Small intestine (tissue), 7 donors: Measurements from ENCODE around the gene FIGNL2. TPM values are rescaled to one million over a fixed set of nuclear protein-coding genes. Genes with fewer than 3 reads are reported as not detected.

ENCODE experiments used
- DNase-seq, 2 donors: peaks; one replicate each; pipeline versions ENCODE4 v3.0.0 to v3.0.0-alpha.2; 2013
- FAIRE-seq: peaks from 2 replicates; lab custom pipeline; 2012; peaks lifted over from hg19 to GRCh38; lab: Jason Lieb, UNC
- H3K27ac ChIP-seq, 3 donors: one replicate each; pipeline ENCODE4 v1.5.1; 2013; ENCODE audit warnings: low read length in 2 of 3, mild to moderate bottlenecking in 2 of 3, control low read depth in 1 of 3, inconsistent platforms in 1 of 3, low read depth in 1 of 3, moderate library complexity in 1 of 3
- H3K27me3 ChIP-seq, 3 donors: one replicate each; pipeline ENCODE4 v1.6.1; 2013; ENCODE audit warnings: low read length in 3 of 3, inconsistent platforms in 1 of 3; ENCODE audit not compliant: control insufficient read depth in 3 of 3, insufficient read depth in 3 of 3
- H3K36me3 ChIP-seq, 3 donors: one replicate each; pipeline ENCODE4 v1.6.1; 2013; ENCODE audit warnings: low read length in 3 of 3, inconsistent platforms in 1 of 3, low read depth in 1 of 3, mild to moderate bottlenecking in 1 of 3, moderate library complexity in 1 of 3; ENCODE audit not compliant: control insufficient read depth in 3 of 3, insufficient read depth in 2 of 3
- H3K4me1 ChIP-seq, 3 donors: one replicate each; pipeline ENCODE4 v1.6.1; 2013; ENCODE audit warnings: low read length in 2 of 3, inconsistent platforms in 1 of 3, low read depth in 1 of 3, mild to moderate bottlenecking in 1 of 3, moderate library complexity in 1 of 3; ENCODE audit not compliant: control insufficient read depth in 3 of 3, insufficient read depth in 2 of 3
- H3K4me3 ChIP-seq, 3 donors: one replicate each; pipeline ENCODE4 v1.5.1; 2013; ENCODE audit warnings: low read length in 3 of 3, control low read depth in 1 of 3, inconsistent platforms in 1 of 3, low read depth in 1 of 3, mild to moderate bottlenecking in 1 of 3, moderate library complexity in 1 of 3
- H3K9me3 ChIP-seq, 2 donors: one replicate each; pipeline ENCODE4 v1.6.1; 2013; ENCODE audit warnings: low read depth in 1 of 2, low read length in 1 of 2; ENCODE audit not compliant: control insufficient read depth in 2 of 2, insufficient read depth in 1 of 2
- WGBS, 3 donors: extraction: QIAGEN DNeasy Blood & Tissue Kit; methylation state at CpG; one replicate each; pipeline ENCODE4 v1.1.7; 2013; 5-methylcytosine and 5-hydroxymethylcytosine counted together
- polyA plus RNA-seq, 4 donors: library from polyadenylated mRNA; stranded (reverse) in 3 of 4; unstranded in 1 of 4; fragments of 200-250 nt in 3 of 4; fragments of 120-200 nt in 1 of 4; gene quantifications; one replicate each; pipeline versions ENCODE4 v1.2.1 to v1.2.3, GENCODE V29; 2013
- donor health status: healthy with polysubstance abuse.
- donor health status: control.
- donor health status: control.
- donor health status: Bipolar disorder and iron deficiency.
- donor health status: healthy.

The FIGNL2 gene
- polyA plus RNA-seq, 4 donors: 0.39 to 0.41 TPM; not detected in 2

- FAIRE-seq: no peak
- 58 to 67% (median 67%) methylated on average over 6 of the region's 6 CpGs for WGBS, 3 donors
These were observed 22.6 kb upstream of the FIGNL2 start for GRCh38 chr12:51871126-51871525.

GRCh38 chr12:51870504-51870903 lies 22.0 kb upstream of the FIGNL2 start:
- H3K4me1 ChIP-seq: peaks cover 0 to 21% (median 2%) of the 10 kb centered on the region in 3 donors
- DNase-seq (no peak), FAIRE-seq (no peak)
- WGBS, 3 donors: 49 to 59% (median 57%) methylated on average over 4 of the region's 4 CpGs
- H3K27ac ChIP-seq: no peak overlapping the region
- H3K36me3 ChIP-seq: no peaks in the 10 kb centered on the region
- H3K9me3 ChIP-seq: no peaks in the 10 kb centered on the region
- peaks cover 0 to 37% (median 11%) of the 10 kb centered on the region in 3 donors for H3K27me3 ChIP-seq
- H3K4me3 ChIP-seq: no peak overlapping the region

More at GRCh38 chr12:51871126-51871525, 22.6 kb upstream of the FIGNL2 start:
- H3K27ac ChIP-seq: no peak overlapping the region
- peaks cover 0 to 37% (median 11%) of the 10 kb centered on the region in 3 donors for H3K27me3 ChIP-seq
- peaks cover 0 to 16% (median 2%) of the 10 kb centered on the region in 3 donors for H3K4me1 ChIP-seq
- no peaks in the 10 kb centered on the region for H3K9me3 ChIP-seq
- no peaks in the 10 kb centered on the region for H3K36me3 ChIP-seq
- no peak overlapping the region for H3K4me3 ChIP-seq
- DNase-seq: no peak

GRCh38 chr12:51869931-51870330 lies 21.4 kb upstream of the FIGNL2 start:
- H3K36me3 ChIP-seq: no peaks in the 10 kb centered on the region
- H3K9me3 ChIP-seq: no peaks in the 10 kb centered on the region
- WGBS, 3 donors: 54 to 72% (median 70%) methylated on average over 3 of the region's 3 CpGs
- H3K4me1 ChIP-seq: peaks cover 0 to 23% (median 2%) of the 10 kb centered on the region in 3 donors
- no peak overlapping the region for H3K4me3 ChIP-seq
- no peak overlapping the region for H3K27ac ChIP-seq
- FAIRE-seq (no peak), DNase-seq (no peak)
- H3K27me3 ChIP-seq: peaks cover 0 to 37% (median 13%) of the 10 kb centered on the region in 3 donors

GRCh38 chr12:51869496-51869865 lies 21.0 kb upstream of the FIGNL2 start:
- FAIRE-seq (no peak), DNase-seq (no peak)
- no peaks in the 10 kb centered on the region for H3K36me3 ChIP-seq
- H3K4me1 ChIP-seq: peaks cover 0 to 27% (median 2%) of the 10 kb centered on the region in 3 donors
- no peak overlapping the region for H3K4me3 ChIP-seq
- WGBS, 3 donors: 35 to 47% (median 43%) methylated on average over 20 of the region's 20 CpGs
- H3K27me3 ChIP-seq: peaks cover 0 to 37% (median 15%) of the 10 kb centered on the region in 3 donors
- no peaks in the 10 kb centered on the region for H3K9me3 ChIP-seq
- no peak overlapping the region for H3K27ac ChIP-seq

GRCh38 chr12:51868821-51869495 lies 20.4 kb upstream of the FIGNL2 start:
- 4 to 9% (median 5%) methylated on average over 51 to 67 of the region's 67 CpGs for WGBS, 3 donors
- H3K36me3 ChIP-seq: no peaks in the 10 kb centered on the region
- peak overlapping the region in 1 of 3 donors; percentile 44 for H3K4me3 ChIP-seq
- DNase-seq (peak; percentile 27 to 49), FAIRE-seq (no peak)
- peaks cover 2 to 33% (median 3%) of the 10 kb centered on the region in 3 donors for H3K4me1 ChIP-seq
- no peaks in the 10 kb centered on the region for H3K9me3 ChIP-seq
- no peak overlapping the region for H3K27ac ChIP-seq
- H3K27me3 ChIP-seq: peaks cover 0 to 40% (median 17%) of the 10 kb centered on the region in 3 donors

DNA sequence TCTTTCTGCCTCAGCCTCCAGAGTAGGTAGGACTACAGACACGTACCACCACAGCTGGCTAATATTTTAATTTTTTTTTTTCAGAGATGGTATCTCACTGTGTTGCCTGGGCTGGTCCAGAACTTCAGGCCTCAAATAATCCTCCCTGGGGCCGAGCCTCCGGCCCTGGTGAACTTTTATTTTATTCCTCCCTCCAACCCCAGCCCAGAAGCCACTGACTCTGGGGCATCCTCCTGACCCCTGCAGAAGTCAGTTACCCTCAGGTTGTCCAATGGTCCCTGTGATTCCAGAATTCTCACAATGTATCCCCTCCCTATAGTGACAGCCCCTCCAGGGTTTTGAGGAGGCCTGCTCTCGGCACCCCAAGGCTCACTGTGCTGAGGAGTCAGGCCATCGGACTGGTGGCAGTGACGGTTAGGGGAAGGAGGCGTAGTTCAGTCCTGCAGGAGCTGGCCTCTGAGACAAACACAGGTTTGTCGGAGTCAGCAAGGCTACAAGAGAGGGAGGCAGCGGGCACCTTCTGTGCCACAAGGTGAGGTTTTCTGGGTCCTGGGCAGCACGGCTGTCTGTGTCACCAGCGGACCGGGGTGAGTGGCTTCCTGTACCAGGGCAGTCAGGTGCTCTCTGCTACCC lies 19.4 kb upstream of the FIGNL2 start:
- FAIRE-seq (no peak), DNase-seq (no peak)
- no peak overlapping the region for H3K4me3 ChIP-seq
- 91 to 96% (median 93%) methylated on average over 12 of the region's 12 CpGs for WGBS, 3 donors
- H3K27ac ChIP-seq: no peak overlapping the region
- peaks cover 2 to 43% (median 3%) of the 10 kb centered on the region in 3 donors for H3K4me1 ChIP-seq
- H3K27me3 ChIP-seq: peaks cover 0 to 39% (median 17%) of the 10 kb centered on the region in 3 donors
- no peaks in the 10 kb centered on the region for H3K36me3 ChIP-seq
- H3K9me3 ChIP-seq: no peaks in the 10 kb centered on the region

DNA sequence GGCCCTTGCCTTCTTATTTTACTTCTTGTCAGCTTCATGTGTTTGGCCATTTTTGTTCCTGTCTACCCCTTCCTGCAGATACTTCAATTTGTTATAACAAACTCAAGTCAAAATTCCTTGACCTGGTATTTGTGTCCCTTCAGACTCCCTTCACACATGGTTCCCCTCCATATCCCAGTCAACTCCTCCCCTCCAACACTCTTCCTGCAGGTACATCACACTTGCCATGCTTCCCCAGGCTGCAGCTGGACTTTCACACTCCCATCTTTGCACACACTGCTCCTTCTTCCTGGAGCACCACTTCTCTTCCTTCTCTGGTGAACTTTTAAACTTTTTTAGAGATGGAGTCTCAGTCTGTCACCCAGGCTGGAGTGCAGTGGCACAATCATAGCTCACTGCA lies 18.9 kb upstream of the FIGNL2 start:
- DNase-seq (no peak), FAIRE-seq (no peak)
- H3K4me3 ChIP-seq: no peak overlapping the region
- H3K27ac ChIP-seq: no peak overlapping the region
- peaks cover 2 to 44% (median 3%) of the 10 kb centered on the region in 3 donors for H3K4me1 ChIP-seq
- H3K9me3 ChIP-seq: no peaks in the 10 kb centered on the region
- H3K36me3 ChIP-seq: no peaks in the 10 kb centered on the region
- H3K27me3 ChIP-seq: peaks cover 0 to 39% (median 17%) of the 10 kb centered on the region in 3 donors

- H3K36me3 ChIP-seq: no peaks in the 10 kb centered on the region
- no peaks in the 10 kb centered on the region for H3K9me3 ChIP-seq
- peaks cover 2 to 44% (median 3%) of the 10 kb centered on the region in 3 donors for H3K4me1 ChIP-seq
- peaks cover 0 to 37% (median 17%) of the 10 kb centered on the region in 3 donors for H3K27me3 ChIP-seq
- H3K4me3 ChIP-seq: no peak overlapping the region
- no peak overlapping the region for H3K27ac ChIP-seq
- FAIRE-seq (no peak), DNase-seq (peak in 1 of 2 donors; percentile 59)
- WGBS, 3 donors: 75 to 86% (median 76%) methylated on average over 7 to 8 of the region's 8 CpGs
These were observed 18.2 kb upstream of the FIGNL2 start for GRCh38 chr12:51866762-51867161.
